UCSD-AML1 (cell line): ENCODE measurements around the gene PRDX6.
"Not testable (repeated sequence)": the region's sequence is repeated elsewhere in the genome, so short reads cannot be mapped to it uniquely, and the experiment has no call there.

Experiments
- DNase-seq: peaks from one replicate; lab custom pipeline; 2025; ENCODE audit not compliant: unreplicated experiment; lab: John Stamatoyannopoulos, UW

The PRDX6 gene

GRCh38 chr1:173495609-173496267, 18.6 kb downstream of the PRDX6 start:
- no peak for DNase-seq

DNA sequence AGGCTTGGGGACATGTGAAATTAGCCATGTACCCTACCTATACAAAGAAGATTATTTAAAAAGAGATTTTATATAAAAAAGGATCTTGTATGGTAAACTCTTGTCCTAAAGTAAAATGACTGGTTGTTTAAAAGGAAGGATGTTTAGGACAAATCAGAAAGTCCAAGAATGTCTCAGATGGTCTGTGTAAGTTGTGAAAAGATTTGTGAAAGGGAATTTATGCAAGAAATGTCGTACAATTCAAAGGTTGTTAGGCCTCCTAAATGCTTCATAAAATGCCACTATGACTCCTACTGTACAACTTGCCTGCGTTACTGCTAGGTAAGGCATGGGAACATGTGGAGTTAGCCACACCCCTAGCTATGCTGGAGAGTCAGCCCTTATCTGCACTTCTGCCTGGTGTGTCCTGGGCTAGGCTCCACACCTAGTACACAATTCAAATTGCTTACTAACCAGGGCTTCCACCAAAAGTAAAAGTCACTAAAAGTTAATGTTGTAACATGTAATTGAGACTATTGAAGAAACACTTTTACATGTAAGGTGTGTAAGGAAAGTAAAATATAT, 19.7 kb downstream of the PRDX6 start:
- no peak for DNase-seq

GRCh38 chr1:173499729-173500128, 22.6 kb downstream of the PRDX6 start:
- DNase-seq = no peak

- DNase-seq = no peak
These were observed 25.0 kb downstream of the PRDX6 start for GRCh38 chr1:173502104-173502503.

DNA sequence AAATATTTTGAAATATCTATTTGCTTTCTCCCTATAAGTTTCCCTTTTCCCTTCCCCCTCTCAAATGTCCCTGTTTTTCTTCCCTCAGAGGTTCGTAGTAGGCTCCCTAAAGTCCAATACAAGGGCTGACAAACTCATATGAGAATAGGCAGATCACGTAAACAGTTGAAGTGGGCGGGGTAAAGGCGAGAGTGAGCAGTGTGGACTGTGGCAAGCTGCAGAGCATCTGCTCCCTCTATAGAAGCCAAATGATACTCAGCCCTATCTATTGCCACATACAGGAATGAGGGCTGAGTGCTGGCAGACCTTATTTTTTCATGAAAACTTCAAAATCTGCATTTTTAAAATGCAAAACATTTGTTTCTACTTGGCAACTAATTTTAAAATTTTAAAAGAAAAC, 26.3 kb downstream of the PRDX6 start:
- no peak for DNase-seq

DNA sequence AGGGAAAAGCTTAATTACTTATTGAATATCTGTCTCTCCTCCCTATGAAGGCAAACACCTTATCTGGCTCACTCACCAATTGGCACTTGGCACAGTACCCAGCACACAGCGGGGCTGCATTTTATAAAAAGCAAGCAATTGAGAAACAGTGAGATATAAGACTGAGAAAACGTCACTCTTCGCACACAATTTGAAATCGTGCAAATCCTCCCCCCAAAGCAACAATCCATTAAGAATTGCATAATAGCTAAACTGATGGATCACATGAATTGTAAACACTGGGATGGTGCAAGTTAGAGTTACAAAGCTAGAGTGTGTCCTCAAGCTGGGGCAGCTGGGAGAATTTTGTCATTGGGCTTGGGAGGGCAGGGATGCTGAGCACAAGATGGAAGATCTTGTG, 27.1 kb downstream of the PRDX6 start:
- no peak for DNase-seq

DNA sequence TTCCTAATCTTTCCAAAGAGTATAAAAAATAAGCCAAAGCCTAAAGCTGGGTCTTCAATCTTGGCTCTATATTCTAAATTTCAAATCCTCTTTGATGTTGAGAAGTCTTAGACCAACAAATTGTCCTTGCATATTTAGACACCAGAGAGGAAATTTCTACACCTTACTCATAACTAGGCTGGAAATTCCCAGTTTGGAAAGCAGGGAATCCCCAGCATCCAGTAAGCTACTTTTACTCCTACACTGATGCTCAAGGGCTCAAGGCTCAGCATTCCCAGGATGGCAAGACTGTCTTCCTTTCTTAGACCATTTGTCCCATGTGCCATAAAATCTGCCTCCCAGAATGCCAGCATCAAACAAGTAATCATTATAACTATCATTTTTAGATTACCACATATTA, 28.3 kb downstream of the PRDX6 start:
- no peak for DNase-seq

GRCh38 chr1:173506437-173506836, 29.3 kb downstream of the PRDX6 start:
- DNase-seq = no peak

DNA sequence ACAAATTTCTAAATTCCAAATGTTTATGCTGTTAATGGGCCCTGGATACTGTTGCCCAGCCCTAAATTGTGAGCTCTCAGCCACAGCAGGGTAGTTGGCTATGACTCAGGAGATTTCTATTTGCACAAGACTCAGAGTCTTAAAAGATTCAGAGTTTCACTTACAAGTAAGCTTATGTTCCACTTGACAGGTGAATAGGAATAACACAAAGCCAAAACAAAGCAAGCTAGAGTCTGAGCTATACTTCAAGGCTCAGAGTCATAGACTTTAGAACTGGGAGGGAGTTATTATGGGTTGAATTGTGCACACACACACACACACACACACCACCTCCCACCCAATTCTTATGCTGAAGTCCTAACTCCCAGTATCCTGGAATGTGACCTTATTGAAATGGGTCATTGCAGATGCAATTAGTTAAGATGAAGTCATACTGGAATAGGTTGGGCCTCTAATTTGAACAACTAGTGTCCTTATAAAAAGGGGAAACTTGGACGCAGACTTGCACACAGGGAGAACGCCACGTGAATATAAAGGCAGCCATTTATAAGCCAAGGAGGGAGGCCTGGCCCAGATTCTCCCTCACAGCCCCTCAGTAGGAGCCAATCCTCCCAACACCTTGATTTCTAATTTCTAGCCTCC, 30.2 kb downstream of the PRDX6 start:
- no peak for DNase-seq

GRCh38 chr1:173507847-173508209, 30.7 kb downstream of the PRDX6 start:
- DNase-seq = no peak

GRCh38 chr1:173508541-173508940, 31.4 kb downstream of the PRDX6 start:
- no peak for DNase-seq

- no peak for DNase-seq
These were observed 32.7 kb downstream of the PRDX6 start for GRCh38 chr1:173509797-173510196.

- not testable (repeated sequence) for DNase-seq
These were observed 37.4 kb downstream of the PRDX6 start for GRCh38 chr1:173514503-173514902.

DNA sequence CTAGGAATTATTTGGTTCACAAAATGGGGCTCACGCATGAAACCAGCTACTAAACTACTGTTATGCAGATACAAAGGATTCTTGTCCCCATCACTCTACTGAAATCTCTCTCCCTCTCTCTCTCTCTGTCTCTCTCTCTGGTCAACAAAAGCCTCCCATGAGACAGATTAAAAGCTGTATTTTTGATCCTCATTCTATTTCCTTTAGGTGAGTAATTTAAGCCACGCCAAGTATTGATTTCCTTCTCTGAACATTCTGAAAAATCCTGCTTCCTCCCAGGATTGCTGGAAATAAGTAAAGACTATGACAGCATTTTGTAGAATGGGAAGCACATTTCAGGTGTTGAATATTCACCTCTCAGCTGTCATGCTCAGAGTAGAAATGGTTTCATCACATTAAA, 43.7 kb downstream of the PRDX6 start:
- DNase-seq = no peak

- DNase-seq = no peak
These were observed 46.2 kb downstream of the PRDX6 start for GRCh38 chr1:173523329-173523728.

GRCh38 chr1:173525926-173526325, 48.8 kb downstream of the PRDX6 start:
- no peak for DNase-seq

GRCh38 chr1:173527151-173527826, 50.2 kb downstream of the PRDX6 start:
- DNase-seq = no peak

GRCh38 chr1:173529106-173529505, 52.0 kb downstream of the PRDX6 start:
- DNase-seq = no peak

- no peak for DNase-seq
These were observed 53.9 kb downstream of the PRDX6 start for GRCh38 chr1:173530795-173531693.

DNA sequence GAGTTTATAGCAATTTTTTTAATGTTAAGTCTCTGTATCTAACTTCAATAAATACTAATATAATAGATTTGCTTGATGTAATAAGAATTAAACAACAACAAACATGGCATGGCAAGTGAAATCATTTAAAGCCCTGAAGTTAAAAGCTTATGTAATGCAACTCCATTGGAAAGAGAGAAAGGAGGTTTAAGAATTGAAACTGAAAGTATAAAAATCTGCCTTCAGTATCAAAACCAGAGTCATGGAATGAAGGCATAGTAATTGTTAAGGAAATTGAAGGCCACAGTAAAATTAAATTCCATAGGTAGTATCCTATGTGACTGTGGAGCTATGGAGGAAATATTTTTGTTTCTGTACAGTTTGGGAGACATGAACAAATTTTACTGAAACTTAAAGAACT, 55.1 kb downstream of the PRDX6 start:
- no peak for DNase-seq

GRCh38 chr1:173536223-173536622, 59.1 kb downstream of the PRDX6 start:
- no peak for DNase-seq
